HEK293 (cell line): ENCODE results near the gene TTC24.

ENCODE experiments used
- CTCF ChIP-seq: fragments of 450-650 bp; formaldehyde crosslinking; IDR thresholded peaks from 2 replicates; pipeline ENCODE4 v1.5.1; 2016; ENCODE audit warnings: missing biosample characterization, missing genetic modification characterization
- GLIS1 ChIP-seq: fragments of 450-650 bp; formaldehyde crosslinking; IDR thresholded peaks from 2 replicates; pipeline ENCODE4 v1.5.1; 2016; ENCODE audit warnings: missing biosample characterization, missing genetic modification characterization
- SP2 ChIP-seq: fragments of 450-650 bp; formaldehyde crosslinking; IDR thresholded peaks from 2 replicates; pipeline ENCODE4 v1.5.1; 2016; ENCODE audit warnings: missing biosample characterization, missing genetic modification characterization
- ZBTB49 ChIP-seq: fragments of 450-650 bp; formaldehyde crosslinking; IDR thresholded peaks from 2 replicates; pipeline ENCODE4 v1.5.1; 2016; ENCODE audit warnings: missing biosample characterization, missing genetic modification characterization, low read depth
- ZNF114 ChIP-seq: fragments of 450-650 bp; formaldehyde crosslinking; IDR thresholded peaks from 2 replicates; pipeline ENCODE4 v1.5.0; 2017; ENCODE audit warnings: missing biosample characterization, missing genetic modification characterization
- ZNF121 ChIP-seq: fragments of 450-650 bp; formaldehyde crosslinking; IDR thresholded peaks from 2 replicates; pipeline ENCODE4 v1.5.1; 2016; ENCODE audit warnings: missing biosample characterization, missing genetic modification characterization
- ZNF24 ChIP-seq: fragments of 450-650 bp; formaldehyde crosslinking; IDR thresholded peaks from 2 replicates; pipeline ENCODE4 v1.5.1; 2016; ENCODE audit warnings: missing biosample characterization, missing genetic modification characterization
- ZNF292 ChIP-seq: fragments of 450-650 bp; formaldehyde crosslinking; IDR thresholded peaks from 2 replicates; pipeline ENCODE4 v1.5.1; 2016; ENCODE audit warnings: low read depth, missing biosample characterization, missing genetic modification characterization, borderline replicate concordance
- TF ChIP-seq, protein P1 (sequence below): fragments of 450-650 bp; formaldehyde crosslinking; optimal IDR thresholded peaks from 2 replicates; pipeline ENCODE3; 2016; ENCODE audit warnings: missing biosample characterization, mild to moderate bottlenecking, missing genetic modification characterization
- TF ChIP-seq, protein P2 (sequence below): fragments of 450-650 bp; formaldehyde crosslinking; IDR thresholded peaks from 2 replicates; pipeline ENCODE4 v1.5.1; 2016; ENCODE audit warnings: missing biosample characterization, missing genetic modification characterization
- TF ChIP-seq, protein P3 (sequence below): sonication (generic); formaldehyde crosslinking; IDR thresholded peaks from 2 replicates; pipeline ENCODE4 v1.8.1; 2022; ENCODE audit warnings: mild to moderate bottlenecking, moderate library complexity, missing genetic modification reagents

DNA sequence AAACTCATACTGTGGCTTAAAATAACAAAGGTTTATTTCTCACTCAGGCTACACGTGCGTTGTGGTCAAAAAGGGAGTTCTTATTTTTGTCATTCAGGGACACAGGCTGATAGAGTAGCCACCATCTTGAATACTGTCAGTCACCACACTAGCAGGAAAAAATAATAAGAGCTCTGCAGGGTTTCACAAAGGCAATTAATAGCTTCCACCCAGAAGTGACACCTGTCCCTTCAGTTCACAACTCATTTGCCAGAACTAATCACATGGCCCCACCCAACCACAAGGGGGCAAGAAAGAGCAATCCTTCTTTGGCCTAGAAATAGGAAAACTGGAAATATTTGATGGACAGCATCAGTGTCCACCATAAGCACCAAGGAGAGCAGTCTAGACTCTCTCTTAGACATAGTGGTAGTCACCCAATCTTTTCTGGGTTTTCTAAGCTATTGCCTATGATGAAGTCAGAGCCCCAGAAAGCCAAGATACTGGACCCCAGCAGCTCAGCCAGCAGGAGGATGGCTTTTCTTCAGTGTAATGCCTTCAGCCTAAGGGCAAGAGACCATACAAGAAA lies 47.9 kb downstream of the TTC24 start:
- no peak for TF ChIP-seq ZNF121 (tag by site-specific recombination)
- TF ChIP-seq, protein P1, sequence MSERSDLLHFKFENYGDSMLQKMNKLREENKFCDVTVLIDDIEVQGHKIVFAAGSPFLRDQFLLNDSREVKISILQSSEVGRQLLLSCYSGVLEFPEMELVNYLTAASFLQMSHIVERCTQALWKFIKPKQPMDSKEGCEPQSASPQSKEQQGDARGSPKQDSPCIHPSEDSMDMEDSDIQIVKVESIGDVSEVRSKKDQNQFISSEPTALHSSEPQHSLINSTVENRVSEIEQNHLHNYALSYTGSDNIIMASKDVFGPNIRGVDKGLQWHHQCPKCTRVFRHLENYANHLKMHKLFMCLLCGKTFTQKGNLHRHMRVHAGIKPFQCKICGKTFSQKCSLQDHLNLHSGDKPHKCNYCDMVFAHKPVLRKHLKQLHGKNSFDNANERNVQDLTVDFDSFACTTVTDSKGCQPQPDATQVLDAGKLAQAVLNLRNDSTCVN (tag by site-specific recombination), result no peak
- TF ChIP-seq ZNF24 (tag by site-specific recombination), result no peak
- TF ChIP-seq, protein P2, sequence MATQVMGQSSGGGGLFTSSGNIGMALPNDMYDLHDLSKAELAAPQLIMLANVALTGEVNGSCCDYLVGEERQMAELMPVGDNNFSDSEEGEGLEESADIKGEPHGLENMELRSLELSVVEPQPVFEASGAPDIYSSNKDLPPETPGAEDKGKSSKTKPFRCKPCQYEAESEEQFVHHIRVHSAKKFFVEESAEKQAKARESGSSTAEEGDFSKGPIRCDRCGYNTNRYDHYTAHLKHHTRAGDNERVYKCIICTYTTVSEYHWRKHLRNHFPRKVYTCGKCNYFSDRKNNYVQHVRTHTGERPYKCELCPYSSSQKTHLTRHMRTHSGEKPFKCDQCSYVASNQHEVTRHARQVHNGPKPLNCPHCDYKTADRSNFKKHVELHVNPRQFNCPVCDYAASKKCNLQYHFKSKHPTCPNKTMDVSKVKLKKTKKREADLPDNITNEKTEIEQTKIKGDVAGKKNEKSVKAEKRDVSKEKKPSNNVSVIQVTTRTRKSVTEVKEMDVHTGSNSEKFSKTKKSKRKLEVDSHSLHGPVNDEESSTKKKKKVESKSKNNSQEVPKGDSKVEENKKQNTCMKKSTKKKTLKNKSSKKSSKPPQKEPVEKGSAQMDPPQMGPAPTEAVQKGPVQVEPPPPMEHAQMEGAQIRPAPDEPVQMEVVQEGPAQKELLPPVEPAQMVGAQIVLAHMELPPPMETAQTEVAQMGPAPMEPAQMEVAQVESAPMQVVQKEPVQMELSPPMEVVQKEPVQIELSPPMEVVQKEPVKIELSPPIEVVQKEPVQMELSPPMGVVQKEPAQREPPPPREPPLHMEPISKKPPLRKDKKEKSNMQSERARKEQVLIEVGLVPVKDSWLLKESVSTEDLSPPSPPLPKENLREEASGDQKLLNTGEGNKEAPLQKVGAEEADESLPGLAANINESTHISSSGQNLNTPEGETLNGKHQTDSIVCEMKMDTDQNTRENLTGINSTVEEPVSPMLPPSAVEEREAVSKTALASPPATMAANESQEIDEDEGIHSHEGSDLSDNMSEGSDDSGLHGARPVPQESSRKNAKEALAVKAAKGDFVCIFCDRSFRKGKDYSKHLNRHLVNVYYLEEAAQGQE (tag by site-specific recombination), result peak; percentile 92
- no peak for TF ChIP-seq GLIS1 (tag by site-specific recombination)
- TF ChIP-seq, protein P3, sequence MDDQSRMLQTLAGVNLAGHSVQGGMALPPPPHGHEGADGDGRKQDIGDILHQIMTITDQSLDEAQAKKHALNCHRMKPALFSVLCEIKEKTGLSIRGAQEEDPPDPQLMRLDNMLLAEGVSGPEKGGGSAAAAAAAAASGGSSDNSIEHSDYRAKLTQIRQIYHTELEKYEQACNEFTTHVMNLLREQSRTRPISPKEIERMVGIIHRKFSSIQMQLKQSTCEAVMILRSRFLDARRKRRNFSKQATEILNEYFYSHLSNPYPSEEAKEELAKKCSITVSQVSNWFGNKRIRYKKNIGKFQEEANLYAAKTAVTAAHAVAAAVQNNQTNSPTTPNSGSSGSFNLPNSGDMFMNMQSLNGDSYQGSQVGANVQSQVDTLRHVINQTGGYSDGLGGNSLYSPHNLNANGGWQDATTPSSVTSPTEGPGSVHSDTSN, result no peak
- TF ChIP-seq CTCF (tag by site-specific recombination), result peak; percentile 27; the same call in 1 of the 2 replicates
- TF ChIP-seq ZNF292 (tag by site-specific recombination), result no peak
- TF ChIP-seq ZBTB49, result no peak
- TF ChIP-seq ZNF114 (tag by site-specific recombination), result no peak
- no peak for TF ChIP-seq SP2
